CD14-positive monocyte (primary cell): ENCODE data around the gene NODAL. TPM values are rescaled to one million over a fixed set of nuclear protein-coding genes. Genes with fewer than 3 reads are reported as not detected.

Experiments used
- DNase-seq, 3 donors: peaks; one replicate each; pipeline ENCODE4 v3.0.0-alpha.2; 2011 to 2022
- H2AFZ ChIP-seq: 2 replicates; pipeline ENCODE4 v1.6.0; 2012; ENCODE audit warnings: mild to moderate bottlenecking, low read depth, low read length, inconsistent platforms; ENCODE audit not compliant: insufficient read depth, poor library complexity, severe bottlenecking
- H3K27ac ChIP-seq, 2 donors: 1 replicate in 1 of 2; 2 replicates in 1 of 2; pipeline ENCODE4 v1.5.1; 2012 to 2013; ENCODE audit warnings: low read length in 2 of 2, control low read depth in 1 of 2, inconsistent platforms in 1 of 2, low read depth in 1 of 2, mild to moderate bottlenecking in 1 of 2
- H3K27me3 ChIP-seq, 2 donors: one replicate each; pipeline versions ENCODE4 v1.6.0 to v1.6.1; 2011 to 2013; ENCODE audit warnings: low read length in 2 of 2; ENCODE audit not compliant: control insufficient read depth in 2 of 2, insufficient read depth in 2 of 2
- H3K36me3 ChIP-seq, 2 donors: replicated peaks in 1 of 2; 1 replicate in 1 of 2; 2 replicates in 1 of 2; pipeline versions ENCODE4 v1.5.1 to v1.6.1; 2012 to 2013; ENCODE audit warnings: low read length in 2 of 2, control low read depth in 1 of 2, inconsistent platforms in 1 of 2, mild to moderate bottlenecking in 1 of 2; ENCODE audit not compliant: insufficient read depth in 2 of 2, control insufficient read depth in 1 of 2
- H3K4me1 ChIP-seq, 2 donors: 1 replicate in 1 of 2; 2 replicates in 1 of 2; pipeline versions ENCODE4 v1.5.1 to v1.6.1; 2012 to 2013; ENCODE audit warnings: low read length in 2 of 2, control low read depth in 1 of 2, inconsistent platforms in 1 of 2, mild to moderate bottlenecking in 1 of 2, moderate library complexity in 1 of 2; ENCODE audit not compliant: insufficient read depth in 2 of 2, control insufficient read depth in 1 of 2
- H3K4me2 ChIP-seq: replicated peaks from 2 replicates; pipeline ENCODE3; 2012; ENCODE audit warnings: low read length, moderate library complexity, mild to moderate bottlenecking; ENCODE audit not compliant: poor library complexity, severe bottlenecking; ENCODE audit errors: extremely low read depth
- H3K4me3 ChIP-seq, 3 experiments: fragments of 200-600 bp in 1 of 3; sonication (generic) in 1 of 3; replicated peaks in 1 of 3; 1 replicate in 2 of 3; 2 replicates in 1 of 3; pipeline ENCODE4 v1.5.1; 2011 to 2013; ENCODE audit warnings: low read length in 3 of 3, mild to moderate bottlenecking in 3 of 3, control low read depth in 2 of 3, low read depth in 2 of 3, inconsistent platforms in 1 of 3, moderate library complexity in 1 of 3
- H3K79me2 ChIP-seq: 2 replicates; pipeline ENCODE4 v1.6.0; 2012; ENCODE audit warnings: mild to moderate bottlenecking, control low read depth, inconsistent platforms, low read length, moderate library complexity; ENCODE audit not compliant: insufficient read depth
- H3K9ac ChIP-seq: 2 replicates; pipeline ENCODE4 v1.6.0; 2017; ENCODE audit warnings: low read length, mild to moderate bottlenecking; ENCODE audit not compliant: insufficient read depth, poor library complexity, severe bottlenecking
- H3K9me3 ChIP-seq, 2 donors: replicated peaks in 1 of 2; 1 replicate in 1 of 2; 2 replicates in 1 of 2; pipeline versions ENCODE4 v1.5.1 to v1.6.1; 2012 to 2013; ENCODE audit warnings: low read length in 2 of 2, control low read depth in 1 of 2; ENCODE audit not compliant: control insufficient read depth in 1 of 2, insufficient read depth in 1 of 2
- H4K20me1 ChIP-seq: 2 replicates; pipeline ENCODE4 v1.6.0; 2012; ENCODE audit warnings: mild to moderate bottlenecking, low read length, control low read depth, moderate library complexity; ENCODE audit not compliant: insufficient read depth
- H3K27ac Mint-ChIP-seq, 7 donors: one replicate each; pipeline ENCODE4 v1.8.0; 2020; ENCODE audit warnings: mild to moderate bottlenecking in 7 of 7, mixed read lengths in 7 of 7, moderate library complexity in 6 of 7, inconsistent platforms in 2 of 7
- H3K27me3 Mint-ChIP-seq, 3 donors: one replicate each; pipeline ENCODE4 v1.8.0; 2021 to 2022; ENCODE audit warnings: low read depth in 3 of 3, mild to moderate bottlenecking in 3 of 3, mixed read lengths in 3 of 3, moderate library complexity in 3 of 3, inconsistent platforms in 1 of 3
- H3K36me3 Mint-ChIP-seq, 2 donors: one replicate each; pipeline ENCODE4 v1.8.0; 2020; ENCODE audit warnings: mixed read lengths in 2 of 2, inconsistent platforms in 1 of 2, mild to moderate bottlenecking in 1 of 2
- H3K4me1 Mint-ChIP-seq: one replicate; pipeline ENCODE4 v1.8.0; 2020; ENCODE audit warnings: mild to moderate bottlenecking, mixed read lengths
- H3K4me3 Mint-ChIP-seq, 2 donors: one replicate each; pipeline ENCODE4 v1.8.0; 2020; ENCODE audit warnings: mild to moderate bottlenecking in 2 of 2, mixed read lengths in 2 of 2, moderate library complexity in 1 of 2
- H3K9me3 Mint-ChIP-seq, 7 donors: one replicate each; pipeline ENCODE4 v1.8.0; 2020 to 2022; ENCODE audit warnings: mixed read lengths in 7 of 7, mild to moderate bottlenecking in 6 of 7, moderate library complexity in 6 of 7, inconsistent platforms in 2 of 7
- CTCF ChIP-seq: fragments of 200-600 bp; IDR thresholded peaks from one replicate; pipeline ENCODE4 v1.8.0; 2022; ENCODE audit warnings: antibody characterized with exemption, mild to moderate bottlenecking
- WGBS: methylation state at CpG from one replicate; pipeline ENCODE4 v1.1.5; 2013; ENCODE audit warnings: missing lambda C conversion rate; ENCODE audit not compliant: insufficient coverage; 5-methylcytosine and 5-hydroxymethylcytosine counted together
- intact Hi-C, 2 donors: fragments of 100-400 bp; cut with micrococcal nuclease; formaldehyde crosslinking; loops; one replicate each; pipeline versions ENCODE4 v1.15.0 to v1.15.1; 2023
- polyA plus RNA-seq, 3 donors: library from polyadenylated mRNA; depleted of rRNA in 1 of 3; unstranded in 2 of 3; stranded (reverse) in 1 of 3; fragments of 300-500 nt in 2 of 3; fragments of >200 nt in 1 of 3; fragmentation: Illumina TruSeq in 2 of 3; gene quantifications; 1 replicate in 2 of 3; 2 replicates in 1 of 3; pipeline ENCODE4 v1.2.3, GENCODE V29; 2012 to 2021

NODAL gene
- polyA plus RNA-seq, 3 donors = not detected

GRCh38 chr10:70445718-70446657 lies 4.5 kb upstream of the NODAL start:
- Histone ChIP-seq H4K20me1 (no peaks in the 10 kb centered on the region), H3K4me3 (no peak overlapping the region), H3K27ac (no peak overlapping the region), H3K9me3 (peaks cover 0 to 11% of the 10 kb centered on the region in 2 donors), H3K9ac (no peak overlapping the region), H3K79me2 (no peaks in the 10 kb centered on the region), H3K36me3 (no peaks in the 10 kb centered on the region), H3K27me3 (peaks cover 16 to 24% of the 10 kb centered on the region in 2 donors), H3K4me1 (peaks cover 2 to 6% of the 10 kb centered on the region in 2 donors), H2AFZ (no peak overlapping the region), H3K4me2 (no peak overlapping the region)
- WGBS = 96% methylated on average over 4 of the region's 8 CpGs
- Mint-ChIP-seq H3K4me3 (no peak overlapping the region), H3K4me1 (peaks cover 4% of the 10 kb centered on the region), H3K27me3 (peaks cover 26 to 32% (median 31%) of the 10 kb centered on the region in 3 donors), H3K9me3 (peaks cover 0 to 10% (median 0%) of the 10 kb centered on the region in 7 donors), H3K27ac (peak overlapping the region in 1 of 7 donors; percentile 15), H3K36me3 (no peaks in the 10 kb centered on the region)
- intact Hi-C loops = no loop called here
- TF ChIP-seq CTCF = no peak
- DNase-seq = no peak

- peaks cover 37 to 44% (median 40%) of the 10 kb centered on the region in 3 donors for H3K27me3 Mint-ChIP-seq
- no peak overlapping the region for H3K4me3 Mint-ChIP-seq
- no peaks in the 10 kb centered on the region for H3K36me3 Mint-ChIP-seq
- H3K27ac Mint-ChIP-seq = no peak overlapping the region
- 100% methylated on average over 1 of the region's 4 CpGs for WGBS
- Histone ChIP-seq H3K27ac (no peak overlapping the region), H3K9me3 (peaks cover 0 to 14% of the 10 kb centered on the region in 2 donors), H3K36me3 (no peaks in the 10 kb centered on the region), H3K79me2 (no peaks in the 10 kb centered on the region), H3K4me3 (no peak overlapping the region), H2AFZ (no peak overlapping the region), H3K4me2 (no peak overlapping the region), H3K27me3 (peaks cover 22 to 36% of the 10 kb centered on the region in 2 donors), H3K4me1 (peaks cover 7 to 14% of the 10 kb centered on the region in 2 donors), H4K20me1 (no peaks in the 10 kb centered on the region), H3K9ac (no peak overlapping the region)
- DNase-seq = no peak
- intact Hi-C loops = no loop called here
- peaks cover 0 to 20% (median 4%) of the 10 kb centered on the region in 7 donors for H3K9me3 Mint-ChIP-seq
- TF ChIP-seq CTCF = no peak
- H3K4me1 Mint-ChIP-seq = peaks cover 12% of the 10 kb centered on the region
Observed at GRCh38 chr10:70444744-70445143, 3.3 kb upstream of the NODAL start.
